GM19099 (cell line): ENCODE results near the gene QKI.

Experiments
- POLR2A ChIP-seq: IDR thresholded peaks from 3 replicates; pipeline ENCODE4 v1.6.1; 2011; ENCODE audit warnings: low read depth; ENCODE audit not compliant: insufficient read length; ENCODE audit errors: extremely low read depth

QKI gene

GRCh38 chr6:163419413-163420288 lies 5.1 kb downstream of the QKI start:
- no peak for TF ChIP-seq POLR2A

- TF ChIP-seq POLR2A = no peak
Observed at GRCh38 chr6:163420289-163420614, 5.7 kb downstream of the QKI start.

GRCh38 chr6:163422550-163422949 lies 8.0 kb downstream of the QKI start:
- TF ChIP-seq POLR2A = no peak

GRCh38 chr6:163423696-163424095 lies 9.2 kb downstream of the QKI start:
- no peak for TF ChIP-seq POLR2A

GRCh38 chr6:163427498-163428254 lies 13.2 kb downstream of the QKI start:
- no peak for TF ChIP-seq POLR2A

- no peak for TF ChIP-seq POLR2A
Observed at GRCh38 chr6:163428373-163428772, 13.9 kb downstream of the QKI start.

GRCh38 chr6:163429858-163430448 lies 15.4 kb downstream of the QKI start:
- no peak for TF ChIP-seq POLR2A

GRCh38 chr6:163432300-163432699 lies 17.8 kb downstream of the QKI start:
- TF ChIP-seq POLR2A = no peak

- no peak for TF ChIP-seq POLR2A
Observed at GRCh38 chr6:163435023-163435422, 20.5 kb downstream of the QKI start.

- no peak for TF ChIP-seq POLR2A
Observed at GRCh38 chr6:163436843-163437242, 22.3 kb downstream of the QKI start.

- TF ChIP-seq POLR2A = no peak
Observed at GRCh38 chr6:163437466-163437865, 22.9 kb downstream of the QKI start.

GRCh38 chr6:163438298-163438939 lies 23.9 kb downstream of the QKI start:
- TF ChIP-seq POLR2A = no peak

- TF ChIP-seq POLR2A = no peak
Observed at GRCh38 chr6:163438940-163439335, 24.4 kb downstream of the QKI start.

GRCh38 chr6:163439997-163440396 lies 25.5 kb downstream of the QKI start:
- no peak for TF ChIP-seq POLR2A

GRCh38 chr6:163442336-163442735 lies 27.8 kb downstream of the QKI start:
- no peak for TF ChIP-seq POLR2A
